ENCODE results near the gene GORASP1.
"Not testable (repeated sequence)": the region's sequence is repeated elsewhere in the genome, so short reads cannot be mapped to it uniquely, and the experiment has no call there.

The GORASP1 gene

DNA sequence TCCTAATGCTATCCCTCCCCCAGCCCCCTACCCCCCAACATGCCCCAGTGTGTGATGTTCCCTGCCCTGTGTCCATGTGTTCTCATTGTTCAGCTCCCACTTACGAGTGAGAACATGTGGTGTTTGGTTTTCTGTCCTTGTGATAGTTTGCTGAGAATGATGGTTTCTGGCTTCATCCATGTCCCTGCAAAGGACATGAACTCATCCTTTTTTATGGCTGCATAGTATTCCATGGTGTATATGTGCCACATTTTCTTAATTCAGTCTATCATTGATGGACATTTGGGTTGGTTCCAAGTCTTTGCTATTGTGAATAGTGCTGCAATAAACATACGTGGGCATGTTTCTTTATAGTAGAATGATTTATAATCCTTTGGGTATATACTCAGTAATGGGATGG, 46.2 kb downstream of the GORASP1 start:
- not testable (repeated sequence) for DNase-seq

DNA sequence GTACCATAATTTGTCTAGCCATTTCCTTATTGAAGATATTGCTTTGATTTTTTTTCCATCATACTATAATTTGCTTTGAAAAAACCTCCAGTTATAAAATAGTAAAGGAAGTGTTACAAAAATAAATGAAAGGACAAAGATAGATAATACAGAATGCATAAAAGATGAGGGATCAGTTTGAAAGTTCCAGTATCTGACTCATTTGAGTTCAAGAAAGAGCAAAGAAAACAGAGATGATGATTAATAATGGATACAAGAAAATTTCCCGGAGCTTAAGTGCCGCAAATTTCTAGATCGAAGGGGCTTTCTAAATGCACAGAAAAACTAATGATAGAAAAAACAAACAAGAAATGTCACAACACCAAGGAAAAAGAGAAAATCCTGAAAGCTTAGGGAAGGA, 51.3 kb downstream of the GORASP1 start:
- DNase-seq, result peak; percentile 8

DNA sequence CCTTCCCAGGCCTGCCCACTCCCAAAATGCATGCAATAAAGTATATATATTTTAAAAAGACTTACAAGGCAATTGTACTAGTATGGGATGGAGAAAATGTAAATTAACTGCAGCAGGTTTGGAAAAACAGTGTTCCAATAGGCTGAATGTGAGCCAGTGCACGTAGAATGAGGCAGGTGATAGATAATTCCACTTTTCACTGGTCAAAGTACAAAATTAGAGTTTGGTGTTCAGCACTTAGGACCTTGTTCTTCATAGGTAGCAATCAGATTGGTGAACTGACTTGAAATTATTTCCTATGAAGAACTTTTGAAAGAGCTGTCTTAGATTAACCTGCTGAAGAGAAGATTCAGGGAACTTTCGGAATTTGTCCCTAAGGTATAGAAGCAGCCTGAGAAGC, 53.7 kb downstream of the GORASP1 start:
- no peak for DNase-seq

DNA sequence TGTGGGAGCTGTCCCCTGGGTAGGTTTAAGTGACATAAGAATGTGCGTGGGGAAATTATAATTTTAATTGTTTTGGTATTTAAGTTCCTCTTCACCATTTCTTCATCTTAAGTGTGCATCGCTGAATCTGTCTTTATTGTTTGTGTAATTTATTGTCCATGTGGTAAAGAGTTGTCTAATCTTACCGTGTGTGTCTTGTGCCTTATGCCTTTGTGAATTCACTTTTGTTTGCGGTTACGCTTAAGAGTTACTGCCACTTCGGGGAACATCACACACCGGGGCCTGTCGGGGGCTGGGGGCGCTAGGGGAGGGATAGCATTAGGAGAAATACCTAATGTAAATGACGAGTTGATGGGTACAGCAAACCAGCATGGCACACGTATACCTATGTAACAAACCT, 54.8 kb downstream of the GORASP1 start:
- DNase-seq, result no peak

DNA sequence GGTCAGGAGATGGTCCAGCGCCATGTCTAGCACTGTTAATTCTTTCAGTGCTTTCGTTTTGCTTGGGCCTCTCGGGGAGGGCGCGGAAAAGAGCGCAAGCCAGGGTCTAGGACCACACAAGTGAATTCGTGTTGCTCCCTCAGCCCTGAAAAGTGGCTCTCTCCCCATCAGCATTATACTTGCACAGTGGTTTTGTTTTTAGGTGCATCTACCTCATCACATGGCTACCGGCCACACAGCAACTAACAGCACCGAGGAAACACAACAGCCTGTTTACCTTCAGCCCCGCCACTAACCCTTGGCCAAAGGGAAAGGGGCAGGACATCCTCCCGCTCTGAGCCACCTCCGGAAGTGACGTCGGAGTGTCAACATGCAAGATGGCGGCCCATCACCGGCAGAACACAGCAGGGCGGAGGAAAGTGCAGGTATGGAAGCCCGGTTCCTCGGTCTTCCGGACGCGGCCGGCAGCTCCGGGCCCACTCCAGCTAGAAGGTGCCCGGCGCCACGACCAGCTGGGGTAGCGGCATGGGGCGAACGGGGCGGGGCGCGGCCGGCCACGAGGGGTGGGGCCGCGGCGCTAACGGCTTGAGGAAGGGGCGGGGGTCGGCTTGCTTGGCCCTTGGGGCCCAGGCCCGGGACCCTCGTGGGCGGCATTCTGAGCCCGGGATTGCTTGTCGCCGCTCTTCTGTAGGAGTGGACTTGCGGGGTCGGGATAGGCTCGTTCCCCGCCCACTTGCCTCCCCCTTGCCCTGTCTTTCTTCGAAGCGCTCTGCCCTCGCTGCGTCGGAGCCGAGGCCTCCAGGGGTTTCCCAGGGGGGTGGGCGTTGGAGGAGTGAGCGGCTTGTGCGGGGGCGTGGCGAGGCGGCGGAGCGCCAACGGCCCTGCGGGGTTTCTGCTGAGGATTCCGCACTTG, 55.5 kb downstream of the GORASP1 start, which contains the start of the genes SCN11A and WDR48:
Gene SCN11A (minus strand): TSS at position 296 of the 913 bp plus-strand sequence. CDS start 101,582 bp downstream, outside the sequence.
Gene WDR48 (plus strand): TSS at position 368 of the 913 bp plus-strand sequence. CDS start 10 bp downstream, at position 378.
- DNase-seq, result peak; percentile 80

DNA sequence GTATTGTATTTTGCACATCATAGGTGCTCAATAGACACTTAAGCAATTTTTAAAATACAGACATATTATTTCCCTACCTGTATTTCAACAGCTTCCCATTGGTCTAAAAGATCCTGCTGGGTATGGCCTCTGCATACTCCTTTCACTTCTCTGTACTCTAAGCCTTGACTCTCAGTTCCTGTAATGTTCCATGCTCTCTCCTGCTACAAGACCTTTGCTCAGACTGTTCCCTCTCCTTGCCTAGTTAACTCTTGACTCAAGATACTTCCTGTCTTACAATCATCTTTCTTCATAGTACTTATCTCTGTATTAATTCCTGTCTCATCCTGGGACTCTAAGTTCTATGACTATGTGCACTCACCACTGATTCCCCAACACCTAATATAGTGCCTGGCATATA, 57.4 kb downstream of the GORASP1 start:
- DNase-seq, result no peak
